Stimulated activated CD8-positive, alpha-beta memory T cell treated with anti-CD3 and anti-CD28 coated beads, Interleukin-4, amount 100 ng/mL, for 1 hour (primary cell): ENCODE results near the gene PLCD1.

Source experiments
- DNase-seq, 2 donors: peaks; one replicate each; pipeline ENCODE4 v3.0.0-alpha.2; 2020; ENCODE audit warnings: low read depth in 2 of 2, low spot score in 1 of 2

PLCD1 gene

GRCh38 chr3:38017445-38018295, 11.8 kb downstream of the PLCD1 start:
- no peak for DNase-seq

GRCh38 chr3:38016847-38017444, 12.5 kb downstream of the PLCD1 start:
- DNase-seq: no peak

GRCh38 chr3:38016410-38016809, 13.0 kb downstream of the PLCD1 start:
- DNase-seq: no peak

GRCh38 chr3:38015984-38016383, 13.5 kb downstream of the PLCD1 start:
- no peak for DNase-seq

GRCh38 chr3:38015485-38015884, 14.0 kb downstream of the PLCD1 start:
- no peak for DNase-seq

GRCh38 chr3:38011111-38011510, 18.3 kb downstream of the PLCD1 start:
- DNase-seq: no peak

- DNase-seq: no peak
These were observed 19.4 kb downstream of the PLCD1 start for GRCh38 chr3:38009807-38010591.

- DNase-seq: no peak
These were observed 20.4 kb downstream of the PLCD1 start for GRCh38 chr3:38008971-38009580.

- DNase-seq: no peak
These were observed 21.2 kb downstream of the PLCD1 start for GRCh38 chr3:38008191-38008701.

GRCh38 chr3:38007754-38008090, 21.7 kb downstream of the PLCD1 start:
- no peak for DNase-seq

- DNase-seq: no peak
These were observed 22.9 kb downstream of the PLCD1 start for GRCh38 chr3:38006445-38006995.

GRCh38 chr3:38006031-38006430, 23.4 kb downstream of the PLCD1 start:
- no peak for DNase-seq

GRCh38 chr3:38005076-38006020, 24.1 kb downstream of the PLCD1 start:
- no peak for DNase-seq

- DNase-seq: peak in 1 of 2 donors; percentile 25
These were observed 24.9 kb downstream of the PLCD1 start for GRCh38 chr3:38004415-38005075.

- no peak for DNase-seq
These were observed 25.5 kb downstream of the PLCD1 start for GRCh38 chr3:38003817-38004414.

- DNase-seq: peak in 1 of 2 donors; percentile 21
These were observed 26.0 kb downstream of the PLCD1 start for GRCh38 chr3:38003371-38003816.

- DNase-seq: no peak
These were observed 26.5 kb downstream of the PLCD1 start for GRCh38 chr3:38002940-38003339.

GRCh38 chr3:38002291-38002876, 27.1 kb downstream of the PLCD1 start:
- no peak for DNase-seq
